SK-N-MC (cell line): ENCODE measurements around the gene ERP44.
"Not testable (repeated sequence)": the region's sequence is repeated elsewhere in the genome, so short reads cannot be mapped to it uniquely, and the experiment has no call there.

ENCODE experiments used
- DNase-seq: peaks from one replicate; pipeline ENCODE4 v3.0.0-alpha.2; 2011; ENCODE audit warnings: low read depth, low spot score
- H3K27ac ChIP-seq: fragments of 200-600 bp; sonication (generic); 2 replicates; pipeline ENCODE4 v1.5.1; 2016; ENCODE audit warnings: mixed run types
- H3K36me3 ChIP-seq: fragments of 200-600 bp; sonication (generic); 2 replicates; pipeline ENCODE4 v1.6.1; 2017; ENCODE audit warnings: antibody characterized with exemption, low read length, mixed read lengths; ENCODE audit not compliant: insufficient read depth
- H3K4me3 ChIP-seq: fragments of 200-600 bp; sonication (generic); 2 replicates; pipeline ENCODE4 v1.5.1; 2016
- H3K9ac ChIP-seq: fragments of 200-600 bp; sonication (generic); 2 replicates; pipeline ENCODE4 v1.8.0; 2017; ENCODE audit warnings: mixed run types, mixed read lengths; ENCODE audit not compliant: insufficient read length
- H3K9me3 ChIP-seq: fragments of 200-600 bp; sonication (generic); 2 replicates; pipeline ENCODE4 v1.6.1; 2017; ENCODE audit warnings: low read depth, mild to moderate bottlenecking, antibody characterized with exemption, low read length, moderate library complexity, mixed read lengths
- EZH2 ChIP-seq: fragments of 200-600 bp; sonication (generic); IDR thresholded peaks from one replicate; pipeline ENCODE4 v1.6.1; 2017; ENCODE audit warnings: antibody characterized with exemption
- FOXP2 ChIP-seq: optimal IDR thresholded peaks from 2 replicates; pipeline ENCODE3; 2011; ENCODE audit warnings: mild to moderate bottlenecking, moderate library complexity; ENCODE audit not compliant: insufficient read depth; ENCODE audit errors: extremely low read length, control extremely low read depth
- POLR2AphosphoS5 ChIP-seq: IDR thresholded peaks from 2 replicates; pipeline ENCODE4 v1.6.1; 2012; ENCODE audit warnings: mild to moderate bottlenecking, low read depth, low read length, borderline replicate concordance

Gene ERP44

GRCh38 chr9:100098887-100099721 lies at the start of gene ERP44, which contains the start of gene INVS:
Gene ERP44 (minus strand): TSS chr9:100099000. CDS start chr9:100098840, 160 bp downstream.
Gene INVS (plus strand): TSS chr9:100099243. CDS start chr9:100104522, 5,279 bp downstream.
- DNase-seq, result peak; percentile 95
- TF ChIP-seq POLR2AphosphoS5 (peak; percentile 81), EZH2 (no peak)
- Histone ChIP-seq H3K9me3 (no peaks in the 10 kb centered on the region), H3K27ac (peak within 1 kb of the TSS; percentile 43; the same call in 1 of the 2 replicates), H3K9ac (peak within 1 kb of the TSS; percentile 85), H3K36me3 (peaks cover 5% of the 10 kb centered on the region), H3K4me3 (peak within 1 kb of the TSS; percentile 93)

- not testable (repeated sequence) for DNase-seq, H3K27ac ChIP-seq, H3K36me3 ChIP-seq, H3K4me3 ChIP-seq, H3K9me3 ChIP-seq, H3K9ac ChIP-seq
Measured at GRCh38 chr9:100145976-100146375, 47.2 kb upstream of the ERP44 start.

- H3K4me3 ChIP-seq, H3K27ac ChIP-seq, H3K36me3 ChIP-seq, DNase-seq, H3K9ac ChIP-seq, H3K9me3 ChIP-seq: not testable (repeated sequence)
Measured at GRCh38 chr9:100145167-100145934, 46.6 kb upstream of the ERP44 start.

GRCh38 chr9:100141862-100142261 lies 43.1 kb upstream of the ERP44 start:
- not testable (repeated sequence) for H3K9me3 ChIP-seq, H3K36me3 ChIP-seq, H3K9ac ChIP-seq, H3K4me3 ChIP-seq, DNase-seq, H3K27ac ChIP-seq

- not testable (repeated sequence) for H3K9ac ChIP-seq, H3K36me3 ChIP-seq, H3K9me3 ChIP-seq, H3K4me3 ChIP-seq, H3K27ac ChIP-seq, DNase-seq
Measured at GRCh38 chr9:100140303-100140702, 41.5 kb upstream of the ERP44 start.

GRCh38 chr9:100136799-100137198 lies 38.0 kb upstream of the ERP44 start:
- H3K36me3 ChIP-seq, H3K9me3 ChIP-seq, H3K9ac ChIP-seq, H3K4me3 ChIP-seq, DNase-seq, H3K27ac ChIP-seq: not testable (repeated sequence)

- H3K36me3 ChIP-seq, result 0 out of 2 replicates have a peak, but pooled peaks cover 6% of the 10 kb centered on the region
- no peak overlapping the region for H3K4me3 ChIP-seq
- no peak overlapping the region for H3K9ac ChIP-seq
- H3K9me3 ChIP-seq, result no peaks in the 10 kb centered on the region
- no peak overlapping the region for H3K27ac ChIP-seq
- no peak for DNase-seq
- TF ChIP-seq POLR2AphosphoS5 (no peak), EZH2 (no peak), FOXP2 (no peak)
Measured at GRCh38 chr9:100134731-100135130, 35.9 kb upstream of the ERP44 start.

GRCh38 chr9:100131875-100132430 lies 33.2 kb upstream of the ERP44 start:
- TF ChIP-seq POLR2AphosphoS5 (no peak), FOXP2 (no peak), EZH2 (no peak)
- no peak overlapping the region for H3K27ac ChIP-seq
- H3K9me3 ChIP-seq, result no peaks in the 10 kb centered on the region
- no peak overlapping the region for H3K4me3 ChIP-seq
- no peak overlapping the region for H3K9ac ChIP-seq
- peaks cover 6% of the 10 kb centered on the region; the same call in 1 of the 2 replicates for H3K36me3 ChIP-seq
- DNase-seq, result no peak

- Histone ChIP-seq H3K4me3 (no peak overlapping the region), H3K9ac (no peak overlapping the region), H3K36me3 (peaks cover 10% of the 10 kb centered on the region), H3K9me3 (no peaks in the 10 kb centered on the region), H3K27ac (no peak overlapping the region)
- DNase-seq, result no peak
- TF ChIP-seq EZH2 (no peak), POLR2AphosphoS5 (no peak), FOXP2 (no peak)
Measured at GRCh38 chr9:100131216-100131615, 32.4 kb upstream of the ERP44 start.
